H9 (cell line): Measurements from ENCODE around the gene RERE. TPM values are rescaled to one million over a fixed set of nuclear protein-coding genes. Genes with fewer than 3 reads are reported as not detected.

Experiments
- DNase-seq: peaks from one replicate; pipeline ENCODE4 v3.0.0-alpha.2; 2017
- H2AFZ ChIP-seq: one replicate; pipeline ENCODE4 v1.6.1; 2013; ENCODE audit warnings: mild to moderate bottlenecking, low read length, control low read depth, moderate library complexity
- H2AK5ac ChIP-seq: 2 replicates; pipeline ENCODE4 v1.6.1; 2013; ENCODE audit warnings: low read length, control low read depth, mixed read lengths; ENCODE audit not compliant: insufficient read length
- H2BK120ac ChIP-seq: one replicate; pipeline ENCODE4 v1.6.1; 2013; ENCODE audit warnings: low read depth, mild to moderate bottlenecking, low read length, control low read depth, inconsistent platforms; ENCODE audit not compliant: poor library complexity, severe bottlenecking
- H2BK12ac ChIP-seq: 2 replicates; pipeline ENCODE4 v1.6.1; 2013; ENCODE audit warnings: low read length, control low read depth, mixed read lengths, low read depth; ENCODE audit not compliant: insufficient read length
- H2BK15ac ChIP-seq: 2 replicates; pipeline ENCODE4 v1.6.1; 2013; ENCODE audit warnings: low read depth, low read length, control low read depth
- H2BK20ac ChIP-seq: one replicate; pipeline ENCODE4 v1.6.1; 2013; ENCODE audit warnings: low read depth, mild to moderate bottlenecking, low read length, control low read depth, inconsistent platforms; ENCODE audit not compliant: poor library complexity, severe bottlenecking
- H2BK5ac ChIP-seq: 2 replicates; pipeline ENCODE4 v1.6.1; 2013; ENCODE audit warnings: low read length, control low read depth, mixed read lengths; ENCODE audit not compliant: insufficient read length
- H3K14ac ChIP-seq: 2 replicates; pipeline ENCODE4 v1.6.1; 2013; ENCODE audit warnings: low read length, control low read depth; ENCODE audit not compliant: insufficient read depth
- H3K18ac ChIP-seq: 2 replicates; pipeline ENCODE4 v1.6.1; 2013; ENCODE audit warnings: low read depth, mild to moderate bottlenecking, mixed read lengths, low read length, control low read depth; ENCODE audit not compliant: insufficient read length
- H3K23ac ChIP-seq: 2 replicates; pipeline ENCODE4 v1.6.1; 2013; ENCODE audit warnings: low read length, control low read depth, mixed read lengths, low read depth; ENCODE audit not compliant: insufficient read length
- H3K23me2 ChIP-seq: 2 replicates; pipeline ENCODE4 v1.6.1; 2013; ENCODE audit warnings: low read depth, mild to moderate bottlenecking, mixed read lengths, low read length, control low read depth; ENCODE audit not compliant: insufficient read length, poor library complexity, severe bottlenecking
- H3K27ac ChIP-seq: 2 replicates; pipeline ENCODE4 v1.5.1; 2013; ENCODE audit warnings: low read length, control low read depth, mixed read lengths, low read depth; ENCODE audit not compliant: insufficient read length
- H3K27me3 ChIP-seq: 2 replicates; pipeline ENCODE4 v1.6.1; 2013; ENCODE audit warnings: low read length, control low read depth, inconsistent platforms; ENCODE audit not compliant: insufficient read depth
- H3K4ac ChIP-seq: 2 replicates; pipeline ENCODE4 v1.6.1; 2013; ENCODE audit warnings: low read depth, mild to moderate bottlenecking, control low read depth, inconsistent platforms, low read length, moderate library complexity
- H3K4me1 ChIP-seq: 2 replicates; pipeline ENCODE4 v1.6.1; 2013; ENCODE audit warnings: low read length, control low read depth, inconsistent platforms; ENCODE audit not compliant: insufficient read depth
- H3K4me2 ChIP-seq: 2 replicates; pipeline ENCODE4 v1.6.1; 2013; ENCODE audit warnings: low read length, control low read depth, mixed read lengths; ENCODE audit not compliant: insufficient read length, insufficient read depth
- H3K56ac ChIP-seq: 2 replicates; pipeline ENCODE4 v1.6.1; 2013; ENCODE audit warnings: low read depth, mild to moderate bottlenecking, mixed read lengths, low read length, control low read depth; ENCODE audit not compliant: insufficient read length
- H3K79me1 ChIP-seq: 2 replicates; pipeline ENCODE4 v1.6.1; 2013; ENCODE audit warnings: low read depth, mild to moderate bottlenecking, moderate library complexity, low read length, control low read depth, inconsistent platforms; ENCODE audit not compliant: insufficient read depth, poor library complexity, severe bottlenecking
- H3K79me2 ChIP-seq: 2 replicates; pipeline ENCODE4 v1.6.1; 2013; ENCODE audit warnings: low read length, control low read depth, inconsistent platforms; ENCODE audit not compliant: insufficient read depth
- H3K9ac ChIP-seq: 2 replicates; pipeline ENCODE4 v1.6.1; 2013; ENCODE audit warnings: low read length, control low read depth, mixed read lengths; ENCODE audit not compliant: insufficient read length; ENCODE audit errors: extremely low read depth
- H3K9me3 ChIP-seq: one replicate; pipeline ENCODE4 v1.6.1; 2013; ENCODE audit warnings: low read depth, low read length, inconsistent platforms; ENCODE audit not compliant: control insufficient read depth
- H3T11ph ChIP-seq: one replicate; pipeline ENCODE4 v1.6.1; 2013; ENCODE audit warnings: mild to moderate bottlenecking, low read length, control low read depth, inconsistent platforms
- H4K20me1 ChIP-seq: one replicate; pipeline ENCODE4 v1.6.1; 2013; ENCODE audit not compliant: control insufficient read depth, insufficient read length, insufficient read depth
- H4K5ac ChIP-seq: 2 replicates; pipeline ENCODE4 v1.6.1; 2013; ENCODE audit warnings: low read depth, mild to moderate bottlenecking, mixed read lengths, low read length, control low read depth; ENCODE audit not compliant: insufficient read length
- H4K8ac ChIP-seq: replicated peaks from 2 replicates; pipeline ENCODE4 v1.6.1; 2013; ENCODE audit warnings: low read length, control low read depth, mixed read lengths, low read depth; ENCODE audit not compliant: insufficient read length
- H4K91ac ChIP-seq: 2 replicates; pipeline ENCODE4 v1.6.1; 2013; ENCODE audit warnings: low read depth, mild to moderate bottlenecking, moderate library complexity, mixed read lengths, low read length, control low read depth; ENCODE audit not compliant: insufficient read length
- H3K27ac Mint-ChIP-seq, 3 experiments: 2 replicates in 2 of 3; 3 replicates in 1 of 3; pipeline ENCODE4 v1.8.0; 2020 to 2021; ENCODE audit warnings: mixed read lengths in 3 of 3, mild to moderate bottlenecking in 1 of 3, moderate library complexity in 1 of 3
- H3K27me3 Mint-ChIP-seq: 2 replicates; pipeline ENCODE4 v1.8.0; 2021; ENCODE audit warnings: low read depth, mild to moderate bottlenecking, moderate library complexity, mixed read lengths
- H3K36me3 Mint-ChIP-seq, 3 experiments: 2 replicates in 2 of 3; 3 replicates in 1 of 3; pipeline ENCODE4 v1.8.0; 2020 to 2021; ENCODE audit warnings: low read depth in 3 of 3, mixed read lengths in 3 of 3; ENCODE audit not compliant: insufficient read depth in 1 of 3
- H3K4me1 Mint-ChIP-seq, 2 experiments: 2 replicates each; pipeline ENCODE4 v1.8.0; 2020; ENCODE audit warnings: mixed read lengths in 2 of 2
- H3K4me3 Mint-ChIP-seq, 2 experiments: 2 replicates in 1 of 2; 3 replicates in 1 of 2; pipeline ENCODE4 v1.8.0; 2020 to 2021; ENCODE audit warnings: mild to moderate bottlenecking in 2 of 2, mixed read lengths in 2 of 2, moderate library complexity in 1 of 2
- H3K9me3 Mint-ChIP-seq, 2 experiments: 2 replicates in 1 of 2; 3 replicates in 1 of 2; pipeline ENCODE4 v1.8.0; 2020; ENCODE audit warnings: mild to moderate bottlenecking in 2 of 2, mixed read lengths in 2 of 2, moderate library complexity in 1 of 2
- CTCF ChIP-seq: fragments of 200-600 bp; sonication (generic); conservative IDR thresholded peaks from 3 replicates; pipeline ENCODE4 v1.8.0; 2021; ENCODE audit warnings: antibody characterized with exemption, mild to moderate bottlenecking
- WGBS: extraction: QIAGEN DNeasy Blood & Tissue Kit; methylation state at CpG from one replicate; pipeline ENCODE4 v1.1.7; 2013; ENCODE audit warnings: missing lambda C conversion rate, low lambda C conversion rate, mixed read lengths; ENCODE audit not compliant: insufficient read length; ENCODE audit errors: extremely low coverage; 5-methylcytosine and 5-hydroxymethylcytosine counted together
- total RNA-seq: library from RNA; stranded (reverse); gene quantifications from 2 replicates; pipeline ENCODE4 v1.2.1, GENCODE V29; 2021

RERE gene
- total RNA-seq, 1 experiment from 2014 or later: 103 TPM

DNA sequence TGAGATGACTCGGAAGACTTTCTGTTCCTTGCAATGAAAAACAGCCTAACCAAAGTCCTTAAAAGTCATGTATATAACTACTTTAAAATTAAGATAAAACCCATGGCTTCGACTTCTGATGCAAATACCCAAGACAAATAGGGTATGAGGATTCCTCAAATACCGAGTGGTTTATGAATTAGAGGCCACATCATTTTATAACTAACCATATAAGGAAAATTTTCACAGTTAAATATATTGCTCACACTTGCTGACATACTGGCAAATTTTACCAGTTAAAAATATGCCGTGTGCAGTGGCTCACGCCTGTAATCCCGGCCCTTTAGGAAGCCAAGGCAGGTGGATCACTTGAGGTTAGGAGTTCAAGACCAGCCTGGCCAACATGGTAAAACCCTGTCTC is 5.4 kb downstream of the RERE start:
- H2BK12ac ChIP-seq: no peak overlapping the region
- no peak overlapping the region for H2AFZ ChIP-seq
- no peak overlapping the region for H3K9ac ChIP-seq
- H4K20me1 ChIP-seq: no peaks in the 10 kb centered on the region
- no peak overlapping the region for H3K23ac ChIP-seq
- H3K4me1 ChIP-seq: peaks cover 10% of the 10 kb centered on the region; the same call in 1 of the 2 replicates
- H2BK120ac ChIP-seq: no peak overlapping the region
- Mint-ChIP-seq H3K9me3 (no peaks in the 10 kb centered on the region), H3K4me3 (no peak overlapping the region), H3K27ac (0 out of 7 replicates have a peak overlapping the region, but pooled peaks of 1 of the 3 experiments have one; percentile 51), H3K36me3 (no peaks in the 10 kb centered on the region), H3K4me1 (peaks cover 30 to 35% of the 10 kb centered on the region in 2 experiments), H3K27me3 (no peaks in the 10 kb centered on the region)
- H3T11ph ChIP-seq: no peak overlapping the region
- H2AK5ac ChIP-seq: no peak overlapping the region
- no peak overlapping the region for H4K8ac ChIP-seq
- H3K14ac ChIP-seq: no peak overlapping the region
- no peaks in the 10 kb centered on the region for H3K27me3 ChIP-seq
- H3K9me3 ChIP-seq: no peaks in the 10 kb centered on the region
- H3K4ac ChIP-seq: no peak overlapping the region
- no peak overlapping the region for H3K4me2 ChIP-seq
- H4K91ac ChIP-seq: no peak overlapping the region
- peaks cover 28% of the 10 kb centered on the region; the same call in 1 of the 2 replicates for H3K79me2 ChIP-seq
- no peak overlapping the region for H3K56ac ChIP-seq
- no peak overlapping the region for H2BK15ac ChIP-seq
- peaks cover 13% of the 10 kb centered on the region for H3K79me1 ChIP-seq
- H2BK5ac ChIP-seq: no peak overlapping the region
- no peak for TF ChIP-seq CTCF
- DNase-seq: no peak
- no peak overlapping the region for H3K18ac ChIP-seq
- no peak overlapping the region for H2BK20ac ChIP-seq
- WGBS: no CpG with 5 or more reads among the region's 6 CpGs
- no peak overlapping the region for H3K27ac ChIP-seq
- H4K5ac ChIP-seq: no peak overlapping the region
- peaks cover 4% of the 10 kb centered on the region for H3K23me2 ChIP-seq
